ENCODE data around the gene NOL3. TPM values are rescaled to one million over a fixed set of nuclear protein-coding genes. Genes with fewer than 3 reads are reported as not detected.

Gene NOL3
- total RNA-seq, 4 donors from 2014 or later: 77.5 to 231 (median 173) TPM

GRCh38 chr16:67201411-67202345 is 31.3 kb downstream of the NOL3 start:
- DNase-seq (no peak), ATAC-seq (no peak)
- Histone ChIP-seq H3K4me1 (peaks cover 0 to 9% of the 10 kb centered on the region in 2 donors), H3K4me3 (no peak overlapping the region), H3K27ac (no peak overlapping the region), H3K36me3 (peaks cover 2 to 30% of the 10 kb centered on the region in 2 donors), H3K27me3 (no peaks in the 10 kb centered on the region), H3K9me3 (no peaks in the 10 kb centered on the region)
- TF ChIP-seq, protein P1, sequence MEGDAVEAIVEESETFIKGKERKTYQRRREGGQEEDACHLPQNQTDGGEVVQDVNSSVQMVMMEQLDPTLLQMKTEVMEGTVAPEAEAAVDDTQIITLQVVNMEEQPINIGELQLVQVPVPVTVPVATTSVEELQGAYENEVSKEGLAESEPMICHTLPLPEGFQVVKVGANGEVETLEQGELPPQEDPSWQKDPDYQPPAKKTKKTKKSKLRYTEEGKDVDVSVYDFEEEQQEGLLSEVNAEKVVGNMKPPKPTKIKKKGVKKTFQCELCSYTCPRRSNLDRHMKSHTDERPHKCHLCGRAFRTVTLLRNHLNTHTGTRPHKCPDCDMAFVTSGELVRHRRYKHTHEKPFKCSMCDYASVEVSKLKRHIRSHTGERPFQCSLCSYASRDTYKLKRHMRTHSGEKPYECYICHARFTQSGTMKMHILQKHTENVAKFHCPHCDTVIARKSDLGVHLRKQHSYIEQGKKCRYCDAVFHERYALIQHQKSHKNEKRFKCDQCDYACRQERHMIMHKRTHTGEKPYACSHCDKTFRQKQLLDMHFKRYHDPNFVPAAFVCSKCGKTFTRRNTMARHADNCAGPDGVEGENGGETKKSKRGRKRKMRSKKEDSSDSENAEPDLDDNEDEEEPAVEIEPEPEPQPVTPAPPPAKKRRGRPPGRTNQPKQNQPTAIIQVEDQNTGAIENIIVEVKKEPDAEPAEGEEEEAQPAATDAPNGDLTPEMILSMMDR (IDR thresholded peaks at IDR 0.05 in 4 of 5, conservative IDR thresholded peaks at IDR 0.05 in 1 of 5): no peak
- no peak for TF ChIP-seq POLR2A (IDR thresholded peaks at IDR 0.05)
- intact Hi-C loops (cut with DNase I; ENCODE audit: low total_unique reads): no loop called here
- in situ Hi-C loops (cut with MboI; ENCODE audit: low sequenced_read_pairs in 4 of 4): no loop called here

DNA sequence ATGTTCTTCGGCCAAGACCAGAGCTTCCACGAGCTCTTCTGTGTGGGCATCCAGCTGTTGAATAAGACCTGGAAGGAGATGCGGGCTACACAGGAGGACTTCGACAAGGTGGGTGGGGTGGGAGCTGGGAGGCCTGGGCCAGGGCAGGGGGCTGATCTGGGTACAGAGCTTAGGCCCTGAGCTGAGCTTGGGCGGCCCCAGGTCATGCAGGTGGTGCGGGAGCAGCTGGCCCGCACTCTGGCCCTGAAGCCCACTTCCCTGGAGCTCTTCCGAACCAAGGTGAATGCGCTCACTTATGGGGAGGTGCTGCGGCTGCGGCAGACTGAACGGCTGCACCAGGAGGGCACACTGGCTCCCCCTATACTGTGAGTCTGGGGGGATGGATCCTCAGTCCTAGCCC is 32.1 kb downstream of the NOL3 start:
- TF ChIP-seq, protein P1 (IDR thresholded peaks at IDR 0.05 in 4 of 5, conservative IDR thresholded peaks at IDR 0.05 in 1 of 5): no peak
- no peak for TF ChIP-seq POLR2A (IDR thresholded peaks at IDR 0.05)
- H3K9me3 ChIP-seq: no peaks in the 10 kb centered on the region
- H3K27ac ChIP-seq: no peak overlapping the region
- ATAC-seq (no peak), DNase-seq (no peak)
- intact Hi-C loops (cut with DNase I; ENCODE audit: low total_unique reads): no loop called here
- in situ Hi-C loops (cut with MboI; ENCODE audit: low sequenced_read_pairs in 4 of 4): no loop called here
- H3K4me3 ChIP-seq: no peak overlapping the region
- H3K36me3 ChIP-seq: peaks cover 0 to 23% of the 10 kb centered on the region in 2 donors
- H3K4me1 ChIP-seq: peaks cover 3 to 15% of the 10 kb centered on the region in 2 donors
- H3K27me3 ChIP-seq: no peaks in the 10 kb centered on the region

DNA sequence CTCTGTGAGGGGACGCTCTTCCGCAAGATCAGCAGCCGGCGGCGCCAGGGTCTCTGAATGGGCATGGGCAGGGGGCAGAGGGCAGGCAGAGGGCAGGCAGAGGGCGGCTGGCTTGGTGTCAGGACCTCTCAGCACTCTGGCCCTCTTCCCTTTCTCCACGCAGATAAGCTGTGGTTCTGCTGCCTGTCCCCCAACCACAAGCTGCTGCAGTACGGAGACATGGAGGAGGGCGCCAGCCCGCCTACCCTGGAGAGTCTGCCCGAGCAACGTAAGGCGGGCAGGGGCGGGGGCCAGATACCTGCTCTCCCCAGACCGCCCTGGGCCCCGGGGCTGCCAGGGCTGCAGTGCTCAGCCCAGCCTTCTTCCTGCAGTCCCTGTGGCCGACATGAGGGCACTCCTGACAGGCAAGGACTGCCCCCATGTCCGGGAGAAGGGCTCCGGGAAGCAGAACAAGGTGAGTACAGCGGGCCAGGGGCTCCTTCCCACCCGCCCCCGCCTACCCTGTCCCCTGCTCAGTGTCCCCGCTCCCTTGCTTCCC is 32.7 kb downstream of the NOL3 start:
- intact Hi-C loops (cut with DNase I; ENCODE audit: low total_unique reads): no loop called here
- no peak for ATAC-seq
- TF ChIP-seq, protein P1 (IDR thresholded peaks at IDR 0.05 in 4 of 5, conservative IDR thresholded peaks at IDR 0.05 in 1 of 5): no peak
- no peak for TF ChIP-seq POLR2A (IDR thresholded peaks at IDR 0.05)

DNA sequence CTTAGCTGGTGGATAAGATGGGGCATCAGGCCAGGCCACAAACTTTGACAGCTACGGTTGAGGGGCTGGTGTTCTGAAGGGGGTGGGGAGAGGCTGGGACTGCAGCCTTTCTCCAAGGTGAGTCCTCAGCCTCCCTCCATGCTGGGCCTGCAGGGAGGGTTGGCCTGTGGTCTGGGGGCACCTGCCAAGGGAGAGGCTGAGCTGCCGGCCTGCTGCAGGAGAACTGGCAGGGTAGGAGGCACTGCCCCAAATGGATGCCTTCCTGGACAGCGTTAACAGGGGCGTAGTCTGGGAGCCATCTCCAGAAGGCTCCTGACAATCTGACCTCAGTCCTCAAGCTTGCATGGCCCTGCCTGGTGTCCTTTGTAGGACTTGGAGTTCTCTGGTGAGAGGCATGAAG is 33.7 kb downstream of the NOL3 start:
- no peak for ATAC-seq
- DNase-seq: no peak
- intact Hi-C loops (cut with DNase I; ENCODE audit: low total_unique reads): no loop called here
- H3K9me3 ChIP-seq: no peaks in the 10 kb centered on the region
- H3K36me3 ChIP-seq: peaks cover 0 to 19% of the 10 kb centered on the region in 2 donors
- no peak for TF ChIP-seq POLR2A (IDR thresholded peaks at IDR 0.05)
- TF ChIP-seq, protein P1 (IDR thresholded peaks at IDR 0.05 in 4 of 5, conservative IDR thresholded peaks at IDR 0.05 in 1 of 5): no peak
- H3K27me3 ChIP-seq: no peaks in the 10 kb centered on the region
- H3K4me3 ChIP-seq: no peak overlapping the region
- peaks cover 12 to 20% of the 10 kb centered on the region in 2 donors for H3K4me1 ChIP-seq
- H3K27ac ChIP-seq: no peak overlapping the region
- in situ Hi-C loops (cut with MboI; ENCODE audit: low sequenced_read_pairs in 4 of 4): no loop called here

More for the DNA sequence above, 32.7 kb downstream of the NOL3 start:
- Histone ChIP-seq H3K4me1 (peaks cover 7 to 18% of the 10 kb centered on the region in 2 donors), H3K27me3 (no peaks in the 10 kb centered on the region), H3K4me3 (no peak overlapping the region), H3K9me3 (no peaks in the 10 kb centered on the region), H3K36me3 (peaks cover 0 to 19% of the 10 kb centered on the region in 2 donors), H3K27ac (no peak overlapping the region)
- in situ Hi-C loops (cut with MboI; ENCODE audit: low sequenced_read_pairs in 4 of 4): no loop called here
- DNase-seq: no peak
